Activated effector memory CD4-positive, alpha-beta T cell treated with Interleukin-2 at 50 U/mL for 16 hours (primary cell): ENCODE measurements around the gene ZNF764.
"Not testable (repeated sequence)": the region's sequence is repeated elsewhere in the genome, so short reads cannot be mapped to it uniquely, and the experiment has no call there.

Source experiments
- DNase-seq: peaks from one replicate; pipeline ENCODE4 v3.0.0-alpha.2; 2020

Gene ZNF764

GRCh38 chr16:30543067-30543466 is 15.1 kb downstream of the ZNF764 start:
- no peak for DNase-seq

- no peak for DNase-seq
Measured at GRCh38 chr16:30541502-30542329, 16.5 kb downstream of the ZNF764 start.

- DNase-seq, result not testable (repeated sequence)
Measured at GRCh38 chr16:30540916-30541464, 17.2 kb downstream of the ZNF764 start.

GRCh38 chr16:30539986-30540526 is 18.1 kb downstream of the ZNF764 start:
- not testable (repeated sequence) for DNase-seq

- DNase-seq, result no peak
Measured at GRCh38 chr16:30539000-30539964, 18.9 kb downstream of the ZNF764 start.

GRCh38 chr16:30536391-30537024 is 21.7 kb downstream of the ZNF764 start:
- not testable (repeated sequence) for DNase-seq

GRCh38 chr16:30535777-30536190 is 22.4 kb downstream of the ZNF764 start:
- DNase-seq, result peak; percentile 50

- no peak for DNase-seq
Measured at GRCh38 chr16:30535106-30535776, 22.9 kb downstream of the ZNF764 start.

- DNase-seq, result peak; percentile 87
Measured at GRCh38 chr16:30534368-30535105, 23.6 kb downstream of the ZNF764 start, which contains the start of gene ZNF747. Gene ZNF747, minus strand, starts transcription at chr16:30534858. Its CDS starts 179 bp downstream, at chr16:30534679.

GRCh38 chr16:30533748-30534367 is 24.3 kb downstream of the ZNF764 start:
- DNase-seq, result no peak

- no peak for DNase-seq
Measured at GRCh38 chr16:30533146-30533522, 25.0 kb downstream of the ZNF764 start.

GRCh38 chr16:30532285-30533145 is 25.7 kb downstream of the ZNF764 start:
- DNase-seq, result no peak

- no peak for DNase-seq
Measured at GRCh38 chr16:30530163-30531037, 27.8 kb downstream of the ZNF764 start.

- no peak for DNase-seq
Measured at GRCh38 chr16:30528799-30529457, 29.2 kb downstream of the ZNF764 start.

- DNase-seq, result no peak
Measured at GRCh38 chr16:30527635-30528178, 30.5 kb downstream of the ZNF764 start.

- DNase-seq, result peak; percentile 86
Measured at GRCh38 chr16:30526823-30527634, 31.1 kb downstream of the ZNF764 start.
